Endodermal cell (in vitro differentiated cells): ENCODE results near the gene CDH23. TPM values are rescaled to one million over a fixed set of nuclear protein-coding genes. Genes with fewer than 3 reads are reported as not detected.

Source experiments
- DNase-seq: peaks from one replicate; pipeline ENCODE4 v3.0.0-alpha.2; 2017
- H3K27ac ChIP-seq: 2 replicates; pipeline ENCODE4 v1.5.1; 2013; ENCODE audit warnings: mild to moderate bottlenecking, low read depth, low read length, moderate library complexity
- H3K27me3 ChIP-seq: 2 replicates; pipeline ENCODE4 v1.6.1; 2013; ENCODE audit warnings: mild to moderate bottlenecking, low read length, moderate library complexity; ENCODE audit not compliant: insufficient read depth, control insufficient read depth, poor library complexity, severe bottlenecking
- H3K36me3 ChIP-seq: 2 replicates; pipeline ENCODE4 v1.7.0; 2013; ENCODE audit warnings: mild to moderate bottlenecking, low read length, moderate library complexity; ENCODE audit not compliant: control insufficient read depth, insufficient read depth
- H3K4me1 ChIP-seq: one replicate; pipeline ENCODE4 v1.7.0; 2013; ENCODE audit warnings: low read length; ENCODE audit not compliant: control insufficient read depth, insufficient read depth
- H3K4me3 ChIP-seq: 2 replicates; pipeline ENCODE4 v1.5.1; 2013; ENCODE audit warnings: mild to moderate bottlenecking, low read length, moderate library complexity
- H3K9ac ChIP-seq: 2 replicates; pipeline ENCODE4 v1.6.1; 2013; ENCODE audit warnings: mild to moderate bottlenecking, low read length, moderate library complexity; ENCODE audit not compliant: poor library complexity, severe bottlenecking; ENCODE audit errors: extremely low read depth
- H3K9me3 ChIP-seq: 2 replicates; pipeline ENCODE4 v1.6.1; 2013; ENCODE audit warnings: mild to moderate bottlenecking, low read length, moderate library complexity; ENCODE audit not compliant: control insufficient read depth
- H3K27ac Mint-ChIP-seq: 2 replicates; pipeline ENCODE4 v1.8.0; 2020; ENCODE audit warnings: mixed read lengths
- H3K27me3 Mint-ChIP-seq: 2 replicates; pipeline ENCODE4 v1.8.0; 2021; ENCODE audit warnings: mild to moderate bottlenecking, mixed read lengths; ENCODE audit not compliant: insufficient read depth
- H3K36me3 Mint-ChIP-seq: 2 replicates; pipeline ENCODE4 v1.8.0; 2020; ENCODE audit warnings: low read depth, mixed read lengths
- H3K4me1 Mint-ChIP-seq: 2 replicates; pipeline ENCODE4 v1.8.0; 2020; ENCODE audit warnings: mixed read lengths
- H3K4me3 Mint-ChIP-seq: 2 replicates; pipeline ENCODE4 v1.8.0; 2020; ENCODE audit warnings: mild to moderate bottlenecking, moderate library complexity, mixed read lengths
- H3K9me3 Mint-ChIP-seq: 2 replicates; pipeline ENCODE4 v1.8.0; 2020; ENCODE audit warnings: mild to moderate bottlenecking, mixed read lengths
- CTCF ChIP-seq: fragments of 200-600 bp; sonication (generic); conservative IDR thresholded peaks from 2 replicates; pipeline ENCODE4 v1.5.0; 2021; ENCODE audit warnings: antibody characterized with exemption, mild to moderate bottlenecking
- WGBS, 2 experiments: methylation state at CpG; one replicate each; pipeline versions ENCODE4 v1.1.5 to v1.1.7; 2013; ENCODE audit warnings: missing lambda C conversion rate in 2 of 2, mixed read lengths in 1 of 2; ENCODE audit not compliant: insufficient coverage in 1 of 2, insufficient read length in 1 of 2; 5-methylcytosine and 5-hydroxymethylcytosine counted together
- total RNA-seq, 2 donors: library from RNA; stranded (reverse); fragmentation: NEBNext Ultra II Directional in 1 of 2; extraction: Animal tissue kit (Norgen Biotek cat#: 25700) in 1 of 2; gene quantifications; 2 replicates in 1 of 2; 3 replicates in 1 of 2; pipeline ENCODE4 v1.2.1, GENCODE V29; 2021

Gene CDH23
- total RNA-seq, 2 donors from 2014 or later: 2.1 to 4.2 TPM

- H3K9me3 Mint-ChIP-seq: no peaks in the 10 kb centered on the region
- no peak for TF ChIP-seq CTCF
- peaks cover 43% of the 10 kb centered on the region for H3K27me3 Mint-ChIP-seq
These were observed 5.3 kb downstream of the CDH23 start for GRCh38 chr10:71402005-71402404.

GRCh38 chr10:71404503-71405295, 8.0 kb downstream of the CDH23 start:
- Histone ChIP-seq H3K27me3 (peaks cover 9% of the 10 kb centered on the region), H3K4me1 (no peaks in the 10 kb centered on the region), H3K36me3 (no peaks in the 10 kb centered on the region), H3K9me3 (no peaks in the 10 kb centered on the region), H3K27ac (no peak overlapping the region), H3K4me3 (no peak overlapping the region), H3K9ac (no peak overlapping the region)
- 78 to 84% methylated on average over 9 to 13 of the region's 13 CpGs for WGBS, 2 experiments
- H3K27ac Mint-ChIP-seq: no peak overlapping the region
- no peaks in the 10 kb centered on the region for H3K9me3 Mint-ChIP-seq
- H3K4me3 Mint-ChIP-seq: no peak overlapping the region
- peaks cover 17% of the 10 kb centered on the region for H3K27me3 Mint-ChIP-seq
- H3K36me3 Mint-ChIP-seq: no peaks in the 10 kb centered on the region
- peak; percentile 74 for DNase-seq
- H3K4me1 Mint-ChIP-seq: peaks cover 6% of the 10 kb centered on the region
- TF ChIP-seq CTCF: no peak

More at GRCh38 chr10:71402005-71402404, 5.3 kb downstream of the CDH23 start:
- Histone ChIP-seq H3K9me3 (no peaks in the 10 kb centered on the region), H3K36me3 (no peaks in the 10 kb centered on the region), H3K27me3 (peaks cover 36% of the 10 kb centered on the region), H3K4me1 (peaks cover 7% of the 10 kb centered on the region), H3K4me3 (no peak overlapping the region), H3K27ac (no peak overlapping the region), H3K9ac (no peak overlapping the region)
- WGBS, 2 experiments: 93 to 100% methylated on average over 2 to 7 of the region's 7 CpGs
- H3K36me3 Mint-ChIP-seq: no peaks in the 10 kb centered on the region
- peaks cover 3% of the 10 kb centered on the region for H3K4me1 Mint-ChIP-seq
- DNase-seq: peak; percentile 6
- H3K4me3 Mint-ChIP-seq: no peak overlapping the region
- H3K27ac Mint-ChIP-seq: no peak overlapping the region

- WGBS, 2 experiments: 91 to 94% methylated on average over 2 to 3 of the region's 3 CpGs
- no peaks in the 10 kb centered on the region for H3K27me3 ChIP-seq
- H3K9ac ChIP-seq: no peak overlapping the region
- no peak for DNase-seq
- Mint-ChIP-seq H3K27ac (no peak overlapping the region), H3K27me3 (no peaks in the 10 kb centered on the region), H3K9me3 (peaks cover 7% of the 10 kb centered on the region), H3K4me3 (no peak overlapping the region), H3K4me1 (peaks cover 6% of the 10 kb centered on the region), H3K36me3 (no peaks in the 10 kb centered on the region)
- peaks cover 5% of the 10 kb centered on the region for H3K9me3 ChIP-seq
- no peaks in the 10 kb centered on the region for H3K4me1 ChIP-seq
- H3K27ac ChIP-seq: no peak overlapping the region
- no peak for TF ChIP-seq CTCF
- no peak overlapping the region for H3K4me3 ChIP-seq
- H3K36me3 ChIP-seq: no peaks in the 10 kb centered on the region
These were observed 10.2 kb downstream of the CDH23 start for GRCh38 chr10:71406878-71407277.
